NK-92 (cell line): ENCODE results near the gene INF2.
"Not testable (repeated sequence)": the region's sequence is repeated elsewhere in the genome, so short reads cannot be mapped to it uniquely, and the experiment has no call there.

Experiments used
- DNase-seq: peaks from one replicate; lab custom pipeline; 2025; ENCODE audit not compliant: unreplicated experiment; lab: John Stamatoyannopoulos, UW

INF2 gene

GRCh38 chr14:104656014-104656714 is 33.3 kb upstream of the INF2 start:
- DNase-seq: no peak

- no peak for DNase-seq
Measured at GRCh38 chr14:104657101-104657524, 32.3 kb upstream of the INF2 start.

- no peak for DNase-seq
Measured at GRCh38 chr14:104657563-104658324, 31.7 kb upstream of the INF2 start.

- DNase-seq: no peak
Measured at GRCh38 chr14:104658325-104658712, 31.1 kb upstream of the INF2 start.

- no peak for DNase-seq
Measured at GRCh38 chr14:104659146-104659545, 30.3 kb upstream of the INF2 start.

GRCh38 chr14:104659764-104660523 is 29.5 kb upstream of the INF2 start:
- DNase-seq: no peak

GRCh38 chr14:104660597-104660996 is 28.8 kb upstream of the INF2 start:
- no peak for DNase-seq

GRCh38 chr14:104661086-104661485 is 28.3 kb upstream of the INF2 start:
- DNase-seq: no peak

- not testable (repeated sequence) for DNase-seq
Measured at GRCh38 chr14:104661528-104662157, 27.8 kb upstream of the INF2 start.

- not testable (repeated sequence) for DNase-seq
Measured at GRCh38 chr14:104662472-104662871, 26.9 kb upstream of the INF2 start.

GRCh38 chr14:104664107-104664506 is 25.3 kb upstream of the INF2 start:
- no peak for DNase-seq

- no peak for DNase-seq
Measured at GRCh38 chr14:104664588-104664987, 24.8 kb upstream of the INF2 start.

- DNase-seq: no peak
Measured at GRCh38 chr14:104665114-104665656, 24.2 kb upstream of the INF2 start.

GRCh38 chr14:104665657-104666522 is 23.5 kb upstream of the INF2 start:
- no peak for DNase-seq

GRCh38 chr14:104666523-104666895 is 22.9 kb upstream of the INF2 start:
- DNase-seq: not testable (repeated sequence)

GRCh38 chr14:104666981-104667380 is 22.4 kb upstream of the INF2 start:
- DNase-seq: no peak

GRCh38 chr14:104669697-104670096 is 19.7 kb upstream of the INF2 start:
- no peak for DNase-seq

GRCh38 chr14:104671330-104671977 is 18.0 kb upstream of the INF2 start:
- not testable (repeated sequence) for DNase-seq

- not testable (repeated sequence) for DNase-seq
Measured at GRCh38 chr14:104672119-104672518, 17.3 kb upstream of the INF2 start.

- no peak for DNase-seq
Measured at GRCh38 chr14:104673481-104673880, 15.9 kb upstream of the INF2 start.
